Testis (tissue), 2 donors: ENCODE data around the gene CD55.

ENCODE experiments used
- CTCF ChIP-seq, 3 experiments: fragments of 450-650 bp in 2 of 3; fragments of 200-600 bp in 1 of 3; sonication (generic) in 1 of 3; IDR thresholded peaks; one replicate each; pipeline ENCODE4 v1.5.1; 2016 to 2019; ENCODE audit warnings: antibody characterized with exemption in 3 of 3, mild to moderate bottlenecking in 2 of 3, moderate library complexity in 1 of 3
- POLR2A ChIP-seq: fragments of 450-650 bp; IDR thresholded peaks from one replicate; pipeline ENCODE4 v1.6.1; 2017; ENCODE audit warnings: antibody characterized with exemption, mild to moderate bottlenecking, moderate library complexity

- no peak for TF ChIP-seq CTCF (IDR thresholded peaks at IDR 0.05)
- no peak for TF ChIP-seq POLR2A
Measured at GRCh38 chr1:207288315-207288714, 33.2 kb upstream of the CD55 start.
